ENCODE data around the gene CD200R1L. TPM values are rescaled to one million over a fixed set of nuclear protein-coding genes. Genes with fewer than 3 reads are reported as not detected.

The CD200R1L gene
- total and polyA plus RNA-seq, 9 of the 15 experiments (the other 6 are each of a cell fraction or from before 2014, with no cell fraction given), result not detected

DNA sequence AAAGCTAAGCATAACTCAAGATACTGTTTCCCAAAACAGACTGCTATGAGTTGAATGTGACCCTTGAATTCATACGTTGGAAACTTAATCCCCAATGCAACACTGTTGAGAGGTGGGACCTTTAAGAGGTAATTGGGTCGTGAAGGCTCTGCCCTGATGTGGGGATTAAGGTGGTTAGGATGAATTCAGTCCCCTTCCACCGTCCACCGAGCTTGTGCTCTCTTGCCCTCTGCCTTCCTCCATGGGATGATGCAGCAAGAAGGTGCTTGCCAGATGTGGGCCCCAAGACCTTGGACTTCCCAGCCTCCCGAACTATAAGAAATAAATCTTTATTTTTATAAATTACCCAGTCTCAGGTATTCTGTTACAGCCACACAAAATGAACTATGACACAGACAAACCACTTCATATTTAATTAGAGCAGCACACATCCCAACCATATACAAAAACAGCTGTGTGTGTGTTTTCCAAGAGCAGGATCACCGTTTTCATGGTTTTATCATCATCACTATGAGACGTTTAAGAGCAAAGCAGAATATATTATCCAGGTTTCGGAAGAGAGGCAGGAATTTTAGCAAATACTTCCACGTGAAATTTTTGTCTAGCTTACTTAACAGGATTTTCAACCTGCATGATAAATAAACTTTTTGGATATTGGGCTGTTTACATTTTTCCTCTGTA lies 61.2 kb downstream of the CD200R1L start:
- intact Hi-C loops (cut with micrococcal nuclease), result no loop called here
- H3K79me2 ChIP-seq (ENCODE audit: control insufficient read depth, insufficient read depth, low read length), result no peaks in the 10 kb centered on the region
- in situ Hi-C loops (cut with MboI), result no loop called here
- FAIRE-seq, result peak; percentile 29
- DNase-seq (ENCODE audit: extremely low read depth in 1 of 4, low spot score in 3 of 4), result no peak
- H3K4me1 ChIP-seq (replicated peaks in 1 of 2; ENCODE audit: control insufficient read depth in 2 of 2, insufficient read depth in 2 of 2, low read length in 2 of 2), result peaks cover 0 to 16% of the 10 kb centered on the region in 2 experiments; a peak in 3 of 5 replicates
- H3K27ac ChIP-seq (ENCODE audit: extremely low read depth, low read depth, low read length), result no peak overlapping the region
- ATAC-seq, result no peak; the same call in 2 of the 3 replicates
- H3K9ac ChIP-seq (ENCODE audit: insufficient read depth in 1 of 2, low read depth in 2 of 2, low read length in 2 of 2), result no peak overlapping the region
- H4K20me1 ChIP-seq (replicated peaks; ENCODE audit: control insufficient read depth, insufficient read depth, low read length), result no peaks in the 10 kb centered on the region
- H3K27me3 ChIP-seq (ENCODE audit: control insufficient read depth in 2 of 2, insufficient read depth in 2 of 2, low read length in 2 of 2), result no peaks in the 10 kb centered on the region
- WGBS (ENCODE audit: insufficient coverage, low coverage, missing lambda C conversion rate), result 15% methylated on average over 8 of the region's 9 CpGs
- ChIA-PET POLR2A (interaction anchor here (1.4 kb wide), 1 partner anchor 39 kb away, joined by 3 read pairs; no protein-coding TSS in a partner anchor), CTCF (ENCODE audit: low intra/inter-chr PET ratio) (no interaction called here)
- TF ChIP-seq, protein P1, sequence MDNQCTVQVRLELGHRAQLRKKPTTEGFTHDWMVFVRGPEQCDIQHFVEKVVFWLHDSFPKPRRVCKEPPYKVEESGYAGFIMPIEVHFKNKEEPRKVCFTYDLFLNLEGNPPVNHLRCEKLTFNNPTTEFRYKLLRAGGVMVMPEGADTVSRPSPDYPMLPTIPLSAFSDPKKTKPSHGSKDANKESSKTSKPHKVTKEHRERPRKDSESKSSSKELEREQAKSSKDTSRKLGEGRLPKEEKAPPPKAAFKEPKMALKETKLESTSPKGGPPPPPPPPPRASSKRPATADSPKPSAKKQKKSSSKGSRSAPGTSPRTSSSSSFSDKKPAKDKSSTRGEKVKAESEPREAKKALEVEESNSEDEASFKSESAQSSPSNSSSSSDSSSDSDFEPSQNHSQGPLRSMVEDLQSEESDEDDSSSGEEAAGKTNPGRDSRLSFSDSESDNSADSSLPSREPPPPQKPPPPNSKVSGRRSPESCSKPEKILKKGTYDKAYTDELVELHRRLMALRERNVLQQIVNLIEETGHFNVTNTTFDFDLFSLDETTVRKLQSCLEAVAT (IDR thresholded peaks at IDR 0.05), result no peak
- TF ChIP-seq ZNF696 (CRISPR knock-in tag; conservative IDR thresholded peaks at IDR 0.05) (no peak), ZNF75A (CRISPR knock-in tag; IDR thresholded peaks at IDR 0.05) (no peak)
- no peaks in the 10 kb centered on the region for H3K36me3 ChIP-seq (ENCODE audit: control insufficient read depth, insufficient read depth, low read length)
- H3K9me3 ChIP-seq (replicated peaks; ENCODE audit: control insufficient read depth, insufficient read depth, low read depth, low read length), result no peaks in the 10 kb centered on the region; the same call in 1 of the 2 replicates
- no TSS peak for BruUV-seq (replicated peaks)
- H3K9me1 ChIP-seq (ENCODE audit: control insufficient read depth, insufficient read depth, low read length), result no peaks in the 10 kb centered on the region
- no peak overlapping the region for H3K4me2 ChIP-seq (ENCODE audit: insufficient read depth, low read length)
- no peak overlapping the region for H2AFZ ChIP-seq (ENCODE audit: low read depth, low read length)
- no peak overlapping the region for H3K4me3 ChIP-seq

DNA sequence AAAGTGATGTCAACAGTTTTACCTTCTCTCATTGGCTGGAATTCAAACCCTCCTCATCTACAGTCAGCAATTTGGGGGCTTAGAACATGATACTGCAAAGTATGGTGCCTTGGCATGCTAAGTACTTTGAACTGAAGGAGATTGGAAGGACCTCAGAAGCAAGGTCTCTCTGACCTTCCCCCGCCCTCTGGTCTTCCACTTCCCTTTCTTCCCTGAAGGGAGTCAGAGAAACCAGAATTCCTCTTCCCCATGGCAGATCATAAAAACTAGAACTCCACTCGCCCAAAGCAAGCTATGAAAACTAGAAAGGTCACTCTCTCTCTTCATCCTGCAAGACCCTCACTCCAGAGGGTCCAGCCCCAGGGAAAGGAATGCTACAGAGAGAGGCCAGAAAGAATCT lies 64.2 kb downstream of the CD200R1L start:
- TF ChIP-seq MAFG (tag; conservative IDR thresholded peaks at IDR 0.05), result peak; percentile 25; the same call in 1 of the 2 replicates
- peak; percentile 26; the same call in 1 of the 2 replicates for TF ChIP-seq SPI1 (IDR thresholded peaks at IDR 0.05; ENCODE audit: borderline replicate concordance, low read depth, low read length)
- TF ChIP-seq, protein P2, sequence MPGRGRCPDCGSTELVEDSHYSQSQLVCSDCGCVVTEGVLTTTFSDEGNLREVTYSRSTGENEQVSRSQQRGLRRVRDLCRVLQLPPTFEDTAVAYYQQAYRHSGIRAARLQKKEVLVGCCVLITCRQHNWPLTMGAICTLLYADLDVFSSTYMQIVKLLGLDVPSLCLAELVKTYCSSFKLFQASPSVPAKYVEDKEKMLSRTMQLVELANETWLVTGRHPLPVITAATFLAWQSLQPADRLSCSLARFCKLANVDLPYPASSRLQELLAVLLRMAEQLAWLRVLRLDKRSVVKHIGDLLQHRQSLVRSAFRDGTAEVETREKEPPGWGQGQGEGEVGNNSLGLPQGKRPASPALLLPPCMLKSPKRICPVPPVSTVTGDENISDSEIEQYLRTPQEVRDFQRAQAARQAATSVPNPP (IDR thresholded peaks at IDR 0.05; ENCODE audit: borderline replicate concordance, insufficient read depth, insufficient read length), result no peak
- no peak for TF ChIP-seq ESRRB (CRISPR knock-in tag; IDR thresholded peaks at IDR 0.05; ENCODE audit: borderline replicate concordance)
- Histone ChIP-seq H3K9me3 (replicated peaks; ENCODE audit: control insufficient read depth, insufficient read depth, low read depth, low read length) (no peaks in the 10 kb centered on the region), H3K79me2 (ENCODE audit: control insufficient read depth, insufficient read depth, low read length) (no peaks in the 10 kb centered on the region), H3K4me3 (no peak overlapping the region), H3K27ac (ENCODE audit: extremely low read depth, low read depth, low read length) (no peak overlapping the region), H3K4me2 (ENCODE audit: insufficient read depth, low read length) (no peak overlapping the region), H4K20me1 (replicated peaks; ENCODE audit: control insufficient read depth, insufficient read depth, low read length) (no peaks in the 10 kb centered on the region), H3K27me3 (ENCODE audit: control insufficient read depth in 2 of 2, insufficient read depth in 2 of 2, low read length in 2 of 2) (no peaks in the 10 kb centered on the region), H3K9me1 (ENCODE audit: control insufficient read depth, insufficient read depth, low read length) (no peaks in the 10 kb centered on the region), H3K4me1 (replicated peaks in 1 of 2; ENCODE audit: control insufficient read depth in 2 of 2, insufficient read depth in 2 of 2, low read length in 2 of 2) (peaks cover 0 to 16% of the 10 kb centered on the region in 2 experiments; a peak in 3 of 5 replicates), H3K9ac (ENCODE audit: insufficient read depth in 1 of 2, low read depth in 2 of 2, low read length in 2 of 2) (no peak overlapping the region), H3K36me3 (ENCODE audit: control insufficient read depth, insufficient read depth, low read length) (no peaks in the 10 kb centered on the region), H2AFZ (ENCODE audit: low read depth, low read length) (no peak overlapping the region)
- DNase-seq (ENCODE audit: extremely low read depth in 1 of 4, low spot score in 3 of 4) (no peak), FAIRE-seq (no peak), ATAC-seq (no peak)
- intact Hi-C loops (cut with micrococcal nuclease), result no loop called here
- ChIA-PET POLR2A (no interaction called here), CTCF (ENCODE audit: low intra/inter-chr PET ratio) (no interaction called here)
- BruUV-seq (replicated peaks), result no TSS peak
- in situ Hi-C loops (cut with MboI), result no loop called here
- WGBS (ENCODE audit: insufficient coverage, low coverage, missing lambda C conversion rate), result 0% methylated on average over 2 of the region's 2 CpGs
